GM23248 (cell line): Measurements from ENCODE around the gene SAMSN1. TPM values are rescaled to one million over a fixed set of nuclear protein-coding genes. Genes with fewer than 3 reads are reported as not detected.

Experiments used
- DNase-seq: peaks from one replicate; pipeline ENCODE4 v3.0.0-alpha.2; 2015
- H2AFZ ChIP-seq: fragments of 200-600 bp; sonication (generic); 2 replicates; pipeline ENCODE4 v1.6.1; 2016; ENCODE audit warnings: antibody characterized with exemption
- H3F3A ChIP-seq: fragments of 200-600 bp; sonication (generic); 2 replicates; pipeline ENCODE4 v1.6.1; 2016; ENCODE audit warnings: mild to moderate bottlenecking, antibody characterized with exemption, mixed run types; ENCODE audit not compliant: insufficient read depth
- H3K27ac ChIP-seq: fragments of 200-600 bp; sonication (generic); 2 replicates; pipeline ENCODE4 v1.5.1; 2016; ENCODE audit warnings: mild to moderate bottlenecking
- H3K27me3 ChIP-seq: fragments of 200-600 bp; sonication (generic); replicated peaks from 2 replicates; pipeline ENCODE4 v1.6.1; 2016; ENCODE audit warnings: mild to moderate bottlenecking; ENCODE audit not compliant: insufficient read depth
- H3K36me3 ChIP-seq: fragments of 200-600 bp; sonication (generic); 2 replicates; pipeline ENCODE4 v1.6.1; 2016; ENCODE audit warnings: low read depth, mild to moderate bottlenecking
- H3K4me1 ChIP-seq: fragments of 200-600 bp; sonication (generic); 2 replicates; pipeline ENCODE4 v1.6.1; 2016; ENCODE audit warnings: mild to moderate bottlenecking; ENCODE audit not compliant: insufficient read depth
- H3K4me2 ChIP-seq: fragments of 200-600 bp; sonication (generic); one replicate; pipeline ENCODE4 v1.6.1; 2016; ENCODE audit warnings: mild to moderate bottlenecking; ENCODE audit not compliant: unreplicated experiment
- H3K4me3 ChIP-seq: fragments of 200-600 bp; sonication (generic); 2 replicates; pipeline ENCODE4 v1.5.1; 2016; ENCODE audit warnings: mild to moderate bottlenecking
- H3K79me2 ChIP-seq: fragments of 200-600 bp; sonication (generic); 2 replicates; pipeline ENCODE4 v1.6.1; 2016; ENCODE audit warnings: mild to moderate bottlenecking; ENCODE audit not compliant: insufficient read depth
- H3K9ac ChIP-seq: fragments of 200-600 bp; sonication (generic); 2 replicates; pipeline ENCODE4 v1.6.1; 2016; ENCODE audit warnings: mild to moderate bottlenecking
- H3K9me2 ChIP-seq: fragments of 200-600 bp; sonication (generic); 2 replicates; pipeline ENCODE4 v1.6.1; 2016; ENCODE audit warnings: mixed run types, mild to moderate bottlenecking, moderate library complexity; ENCODE audit not compliant: insufficient read depth
- H3K9me3 ChIP-seq: fragments of 200-600 bp; sonication (generic); one replicate; pipeline ENCODE4 v1.6.1; 2017; ENCODE audit warnings: low read depth
- H4K20me1 ChIP-seq: fragments of 200-600 bp; sonication (generic); 2 replicates; pipeline ENCODE4 v1.6.0; 2016; ENCODE audit not compliant: insufficient read depth
- EZH2 ChIP-seq: fragments of 200-600 bp; sonication (generic); IDR thresholded peaks from 2 replicates; pipeline ENCODE4 v1.6.1; 2018; ENCODE audit warnings: antibody characterized with exemption, mild to moderate bottlenecking; ENCODE audit not compliant: insufficient read depth, poor library complexity, severe bottlenecking
- EZH2phosphoT487 ChIP-seq: fragments of 200-600 bp; sonication (generic); IDR thresholded peaks from 2 replicates; pipeline ENCODE4 v1.6.1; 2018; ENCODE audit warnings: antibody characterized with exemption, moderate library complexity, mild to moderate bottlenecking, low read depth; ENCODE audit not compliant: insufficient read depth
- WGBS, 2 experiments: methylation state at CpG; one replicate each; pipeline ENCODE4 v1.1.6; 2015 to 2017; ENCODE audit warnings: low lambda C conversion rate in 2 of 2, low coverage in 1 of 2; ENCODE audit errors: missing lambda C conversion rate in 2 of 2; 5-methylcytosine and 5-hydroxymethylcytosine counted together
- in situ Hi-C: fragments of 300-500 bp; cut with MboI; formaldehyde crosslinking; loops from 2 replicates; pipeline ENCODE4 v1.15.0; 2020
- polyA plus RNA-seq: library from polyadenylated mRNA; unstranded; fragments of >200 nt; fragmentation: Nextera tagmentation; extraction: Ambion mirVana; gene quantifications from 2 replicates; pipeline ENCODE4 v1.2.1, GENCODE V29; 2016
- total RNA-seq: library from RNA; depleted of rRNA; stranded (reverse); fragments of >200 nt; shearing (Covaris generic); gene quantifications from 2 replicates; pipeline ENCODE4 v1.2.3, GENCODE V29; 2014

SAMSN1 gene
- total and polyA plus RNA-seq, 2 experiments from 2014 or later, result not detected

GRCh38 chr21:14477133-14477532, 69.0 kb downstream of the SAMSN1 start:
- 23 to 28% methylated on average over 2 of the region's 2 CpGs for WGBS, 2 experiments
- no peak overlapping the region for H2AFZ ChIP-seq
- H3K79me2 ChIP-seq, result no peaks in the 10 kb centered on the region
- H3K27ac ChIP-seq, result no peak overlapping the region
- no peak for TF ChIP-seq EZH2phosphoT487
- TF ChIP-seq EZH2, result no peak
- no peaks in the 10 kb centered on the region for H4K20me1 ChIP-seq
- DNase-seq, result no peak
- H3K9ac ChIP-seq, result no peak overlapping the region
- no peaks in the 10 kb centered on the region for H3K27me3 ChIP-seq
- H3K9me2 ChIP-seq, result no peaks in the 10 kb centered on the region
- no peaks in the 10 kb centered on the region for H3K36me3 ChIP-seq
- H3K9me3 ChIP-seq, result no peaks in the 10 kb centered on the region
- H3K4me1 ChIP-seq, result no peaks in the 10 kb centered on the region
- no peak overlapping the region for H3K4me2 ChIP-seq
- in situ Hi-C loops, result no loop called here
- H3F3A ChIP-seq, result no peaks in the 10 kb centered on the region
- H3K4me3 ChIP-seq, result no peak overlapping the region

DNA sequence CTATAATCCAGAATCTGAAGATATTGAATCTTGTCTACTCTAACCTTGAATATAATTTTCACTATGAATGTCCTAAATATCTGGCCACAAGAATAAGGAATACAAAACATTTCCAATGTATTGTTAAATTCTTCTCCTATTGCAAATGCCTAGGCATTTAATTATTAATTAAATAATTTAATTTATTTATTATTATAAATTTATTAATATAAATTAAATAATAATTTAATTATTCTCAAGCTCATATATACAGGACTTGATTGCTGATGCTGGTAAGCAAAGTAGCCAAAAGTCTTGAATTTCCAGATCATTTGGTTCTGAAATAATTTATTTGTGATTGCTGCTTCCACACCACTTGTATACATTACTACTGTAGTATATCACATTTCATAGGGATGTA, 71.1 kb downstream of the SAMSN1 start:
- no peak overlapping the region for H3K9ac ChIP-seq
- no peaks in the 10 kb centered on the region for H3K9me2 ChIP-seq
- no peak overlapping the region for H3K4me3 ChIP-seq
- no peaks in the 10 kb centered on the region for H3F3A ChIP-seq
- no peak overlapping the region for H2AFZ ChIP-seq
- H3K27me3 ChIP-seq, result no peaks in the 10 kb centered on the region
- no peaks in the 10 kb centered on the region for H4K20me1 ChIP-seq
- no peaks in the 10 kb centered on the region for H3K79me2 ChIP-seq
- TF ChIP-seq EZH2 (no peak), EZH2phosphoT487 (no peak)
- H3K4me2 ChIP-seq, result no peak overlapping the region
- H3K9me3 ChIP-seq, result no peaks in the 10 kb centered on the region
- H3K4me1 ChIP-seq, result no peaks in the 10 kb centered on the region
- no peak for DNase-seq
- no peak overlapping the region for H3K27ac ChIP-seq
- in situ Hi-C loops, result no loop called here
- no peaks in the 10 kb centered on the region for H3K36me3 ChIP-seq

DNA sequence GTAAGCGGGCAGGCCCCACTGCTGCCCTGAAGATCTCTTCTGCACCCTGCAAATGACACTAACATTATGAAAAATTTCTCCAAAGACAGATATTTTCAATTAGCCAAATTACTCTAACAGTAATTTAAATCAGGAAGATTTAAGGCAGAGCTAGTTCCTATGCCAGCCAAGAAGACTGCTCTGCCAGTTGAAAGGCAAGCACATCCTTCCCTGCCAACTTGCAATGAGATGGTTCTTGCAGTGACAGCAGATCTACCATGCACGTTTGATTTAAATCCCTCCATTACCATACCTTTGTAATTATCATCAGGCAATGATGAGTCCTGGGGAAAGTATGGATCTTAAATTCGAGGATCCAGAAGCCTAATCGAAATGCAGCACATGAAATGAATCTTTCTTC, 76.5 kb downstream of the SAMSN1 start:
- Histone ChIP-seq H3K27ac (no peak overlapping the region), H3K4me3 (no peak overlapping the region), H3K4me2 (no peak overlapping the region), H4K20me1 (no peaks in the 10 kb centered on the region), H3F3A (no peaks in the 10 kb centered on the region), H3K9ac (no peak overlapping the region), H3K9me2 (no peaks in the 10 kb centered on the region), H3K9me3 (no peaks in the 10 kb centered on the region), H2AFZ (no peak overlapping the region), H3K79me2 (no peaks in the 10 kb centered on the region), H3K27me3 (no peaks in the 10 kb centered on the region), H3K36me3 (no peaks in the 10 kb centered on the region), H3K4me1 (no peaks in the 10 kb centered on the region)
- 8 to 12% methylated on average over 4 of the region's 4 CpGs for whole genome bisulfite sequencing, 2 experiments
- DNase-seq, result no peak
- TF ChIP-seq EZH2, result no peak
- no peak for TF ChIP-seq EZH2phosphoT487
- in situ Hi-C loops, result no loop called here

DNA sequence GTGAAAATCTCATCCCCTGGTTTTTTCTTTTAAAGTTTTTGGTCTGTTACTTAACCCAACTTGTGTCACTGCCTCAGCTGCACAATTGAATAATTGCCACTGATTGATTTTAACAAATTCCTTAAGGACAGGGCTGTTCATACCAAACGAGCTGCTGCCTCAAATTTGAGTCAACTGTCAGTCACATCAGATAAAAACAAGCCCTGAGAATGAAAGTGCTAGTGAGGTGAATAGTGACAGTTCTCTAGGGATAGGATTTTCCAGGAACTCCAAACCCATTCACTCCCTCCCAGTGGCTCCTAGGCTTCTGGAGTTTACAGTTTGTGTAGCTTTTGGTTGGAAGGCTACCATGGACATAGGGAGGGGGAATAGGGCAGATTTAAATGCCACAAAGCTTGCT, 79.4 kb downstream of the SAMSN1 start:
- Histone ChIP-seq H4K20me1 (0 out of 2 replicates have a peak, but pooled peaks cover 3% of the 10 kb centered on the region), H3K4me2 (no peak overlapping the region), H3F3A (no peaks in the 10 kb centered on the region), H3K4me3 (no peak overlapping the region), H3K27ac (no peak overlapping the region), H3K9me2 (no peaks in the 10 kb centered on the region), H3K4me1 (no peaks in the 10 kb centered on the region), H2AFZ (no peak overlapping the region), H3K9me3 (no peaks in the 10 kb centered on the region), H3K36me3 (no peaks in the 10 kb centered on the region), H3K79me2 (no peaks in the 10 kb centered on the region), H3K9ac (no peak overlapping the region), H3K27me3 (no peaks in the 10 kb centered on the region)
- no peak for TF ChIP-seq EZH2phosphoT487
- no peak for TF ChIP-seq EZH2
- in situ Hi-C loops, result no loop called here
- WGBS, 2 experiments, result 0% methylated on average over 1 of the region's 1 CpG
- no peak for DNase-seq

- no peaks in the 10 kb centered on the region for H3K79me2 ChIP-seq
- WGBS, 2 experiments, result 26 to 27% methylated on average over 3 of the region's 3 CpGs
- H3K9me3 ChIP-seq, result no peaks in the 10 kb centered on the region
- DNase-seq, result no peak
- H3F3A ChIP-seq, result no peaks in the 10 kb centered on the region
- in situ Hi-C loops, result no loop called here
- no peaks in the 10 kb centered on the region for H3K9me2 ChIP-seq
- no peak overlapping the region for H3K27ac ChIP-seq
- H3K27me3 ChIP-seq, result no peaks in the 10 kb centered on the region
- 0 out of 2 replicates have a peak, but pooled peaks cover under 1% of the 10 kb centered on the region for H4K20me1 ChIP-seq
- no peak for TF ChIP-seq EZH2
- no peak for TF ChIP-seq EZH2phosphoT487
- H3K36me3 ChIP-seq, result no peaks in the 10 kb centered on the region
- no peak overlapping the region for H3K4me3 ChIP-seq
- no peak overlapping the region for H3K4me2 ChIP-seq
- H3K9ac ChIP-seq, result no peak overlapping the region
- no peak overlapping the region for H2AFZ ChIP-seq
- no peaks in the 10 kb centered on the region for H3K4me1 ChIP-seq
Observed at GRCh38 chr21:14457762-14458161, 88.4 kb downstream of the SAMSN1 start.
